ENCODE data around the gene MILR1.
"Not testable (repeated sequence)": the region's sequence is repeated elsewhere in the genome, so short reads cannot be mapped to it uniquely, and the experiment has no call there.

Gene MILR1

GRCh38 chr17:64428406-64428805 is 20.5 kb upstream of the MILR1 start:
- DNase-seq, result no peak

DNA sequence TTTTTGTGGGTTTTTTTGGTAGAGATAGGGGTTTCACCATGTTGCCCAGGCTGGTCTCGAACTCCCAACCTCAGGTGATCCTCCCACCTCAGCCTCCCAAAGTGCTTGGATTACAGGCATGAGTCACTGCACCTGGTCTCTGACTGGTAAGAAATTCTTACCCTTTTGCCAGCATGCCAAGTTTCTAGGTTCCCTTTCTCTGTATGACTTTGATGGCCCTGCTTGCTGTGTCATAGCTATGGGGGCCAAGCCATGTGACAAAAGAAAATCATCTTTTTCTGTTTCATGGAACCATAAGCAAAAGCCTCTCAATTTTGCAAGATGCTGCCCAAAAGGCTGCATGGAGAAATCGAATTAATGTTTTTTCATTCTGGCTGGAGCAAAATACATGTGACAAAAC is 18.9 kb upstream of the MILR1 start:
- DNase-seq, result not testable (repeated sequence)

GRCh38 chr17:64431534-64431933 is 17.4 kb upstream of the MILR1 start:
- no peak for DNase-seq

GRCh38 chr17:64437944-64438525 is 10.9 kb upstream of the MILR1 start:
- peak in 1 of 5 experiments; percentile 17 for DNase-seq

DNA sequence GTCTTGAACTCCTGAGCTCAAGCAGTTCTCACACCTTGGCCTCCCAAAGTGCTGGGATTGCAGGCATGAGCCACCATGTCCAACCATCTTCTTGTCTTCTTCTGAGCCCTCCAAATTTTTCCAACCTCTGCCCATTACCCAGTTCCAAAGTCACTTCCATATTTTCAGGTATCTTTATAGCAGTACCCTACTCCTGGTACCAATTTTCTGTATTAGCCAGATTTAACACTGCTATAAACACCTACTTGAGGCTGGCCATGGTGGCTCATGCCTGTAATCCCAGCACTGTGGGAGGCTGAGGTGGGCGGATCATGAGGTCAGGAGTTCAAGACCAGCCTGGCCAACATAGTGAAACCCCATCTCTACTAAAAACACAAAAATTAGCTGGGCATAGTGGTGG is 9.4 kb upstream of the MILR1 start:
- not testable (repeated sequence) for DNase-seq

GRCh38 chr17:64439956-64440355 is 9.0 kb upstream of the MILR1 start:
- DNase-seq, result no peak

DNA sequence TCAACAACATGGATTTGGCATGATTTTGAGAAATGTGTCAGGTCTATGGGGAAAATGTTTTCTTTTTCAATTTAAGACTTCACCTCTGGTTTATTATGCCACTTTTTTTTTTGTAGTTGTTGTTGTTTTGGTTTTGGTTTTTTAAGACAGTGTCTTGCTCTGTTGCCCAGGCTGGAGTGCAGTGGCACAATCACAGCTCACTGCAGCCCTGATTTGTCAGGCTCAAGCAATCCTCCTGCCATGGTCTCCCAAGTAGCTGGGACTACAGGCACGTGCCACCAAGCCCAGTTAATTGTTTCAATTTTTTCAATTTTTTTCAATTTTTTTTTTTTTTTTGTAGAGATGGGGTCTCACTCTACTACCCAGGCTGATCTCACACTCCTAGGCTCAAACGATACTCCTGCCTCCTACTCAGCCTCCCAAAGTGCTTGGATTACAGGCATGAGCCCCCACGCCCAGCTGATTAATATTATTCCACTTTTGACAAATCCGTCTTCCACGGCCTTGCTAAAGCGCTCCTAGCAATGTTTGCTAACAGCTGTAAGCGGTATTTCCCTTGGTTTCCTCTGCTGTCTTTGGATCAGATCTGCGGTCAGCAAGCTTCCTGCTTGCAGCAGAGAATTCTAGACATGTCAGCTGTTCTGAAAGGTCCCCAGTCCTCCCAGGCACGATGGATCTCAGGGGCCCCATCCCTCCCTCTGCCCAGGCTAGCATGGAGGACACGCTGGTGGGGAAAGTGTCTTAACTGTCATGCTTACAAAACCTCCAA is 7.0 kb upstream of the MILR1 start:
- DNase-seq, result peak in 3 of 5 experiments; percentile 7 to 79 (median 13)

GRCh38 chr17:64442541-64442971 is 6.4 kb upstream of the MILR1 start:
- peak in 1 of 5 experiments; percentile 58 for DNase-seq

GRCh38 chr17:64443086-64443760 is 5.7 kb upstream of the MILR1 start:
- no peak for DNase-seq

DNA sequence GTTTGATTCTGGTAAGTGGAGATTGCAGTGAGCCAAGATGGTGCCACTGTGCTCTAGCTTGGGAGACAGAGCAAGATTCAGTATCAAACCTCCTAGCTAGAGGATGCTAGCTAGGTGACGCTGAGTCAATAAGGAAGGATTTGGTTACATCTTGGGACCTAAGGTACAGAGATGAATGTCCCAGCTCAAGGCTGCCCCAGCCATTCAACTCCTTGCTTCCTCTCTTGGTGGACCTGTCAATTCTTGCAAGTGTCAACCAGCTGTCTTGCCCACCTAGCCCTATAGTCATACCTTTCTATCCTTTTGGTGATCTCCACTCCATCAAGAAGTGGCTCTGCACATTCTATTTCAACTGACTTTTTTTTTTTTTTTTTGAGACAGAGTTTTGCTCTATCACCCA is 1.4 kb upstream of the MILR1 start:
- DNase-seq, result peak in 1 of 5 experiments; percentile 67

- DNase-seq, result no peak
These were observed 630 bp downstream of the MILR1 start for GRCh38 chr17:64449545-64449944.

DNA sequence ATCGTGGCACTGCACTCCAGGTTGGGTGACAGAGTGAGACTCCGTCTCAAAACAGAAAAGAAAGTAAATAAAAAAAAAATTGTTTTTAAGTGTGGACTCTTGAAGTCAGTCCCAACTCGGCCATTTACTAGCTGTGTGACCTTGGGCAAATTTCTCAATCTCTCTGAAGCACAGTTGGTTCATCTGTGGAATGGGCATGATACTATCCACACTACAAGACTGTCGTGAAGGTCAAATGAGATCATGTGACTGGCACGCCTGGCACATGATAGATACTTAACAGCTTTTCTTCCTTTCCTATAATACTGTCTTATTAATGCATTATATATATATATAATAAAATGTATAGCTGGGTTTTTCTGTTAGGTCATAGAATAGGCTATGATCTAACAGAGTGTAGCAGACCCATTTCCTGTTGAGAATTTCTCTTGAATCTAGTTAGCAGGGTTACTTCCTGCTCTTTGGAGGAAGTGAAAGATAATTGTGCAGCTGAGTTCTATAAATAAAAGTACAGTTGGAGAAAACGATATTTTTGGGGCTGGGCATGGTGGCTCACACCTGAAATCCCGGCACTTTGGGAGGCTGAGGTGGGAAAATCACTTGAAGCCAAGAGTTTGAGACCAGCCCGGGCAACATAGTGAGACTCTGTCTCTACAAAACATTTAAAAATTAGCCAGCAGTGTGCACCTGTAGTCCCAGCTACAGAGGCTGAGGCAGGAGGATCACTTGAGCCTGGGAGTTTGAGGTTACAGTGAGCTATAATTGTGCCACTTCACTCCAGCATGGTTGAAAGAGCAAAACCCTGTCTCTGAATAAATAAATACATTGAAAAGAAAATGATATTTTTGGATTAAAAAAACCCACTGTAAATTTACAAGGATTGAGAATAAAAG is 7.3 kb downstream of the MILR1 start:
- peak in 1 of 5 experiments; percentile 79 for DNase-seq

DNA sequence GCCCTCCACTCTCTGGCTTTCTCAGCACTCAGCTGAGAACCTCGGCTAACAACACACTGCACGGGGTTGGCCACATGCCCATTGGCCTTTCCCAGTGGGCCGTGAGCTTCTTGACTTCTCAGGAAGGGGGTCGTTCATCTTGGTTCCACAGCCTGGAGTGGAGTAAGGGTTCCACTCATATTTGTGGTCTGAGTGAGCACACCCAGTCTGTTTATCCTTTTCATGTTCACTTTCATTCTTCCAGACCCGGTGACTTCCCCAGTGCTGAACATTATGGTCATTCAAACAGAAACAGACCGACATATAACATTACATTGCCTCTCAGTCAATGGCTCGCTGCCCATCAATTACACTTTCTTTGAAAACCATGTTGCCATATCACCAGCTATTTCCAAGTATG is 8.2 kb downstream of the MILR1 start:
- DNase-seq, result no peak

DNA sequence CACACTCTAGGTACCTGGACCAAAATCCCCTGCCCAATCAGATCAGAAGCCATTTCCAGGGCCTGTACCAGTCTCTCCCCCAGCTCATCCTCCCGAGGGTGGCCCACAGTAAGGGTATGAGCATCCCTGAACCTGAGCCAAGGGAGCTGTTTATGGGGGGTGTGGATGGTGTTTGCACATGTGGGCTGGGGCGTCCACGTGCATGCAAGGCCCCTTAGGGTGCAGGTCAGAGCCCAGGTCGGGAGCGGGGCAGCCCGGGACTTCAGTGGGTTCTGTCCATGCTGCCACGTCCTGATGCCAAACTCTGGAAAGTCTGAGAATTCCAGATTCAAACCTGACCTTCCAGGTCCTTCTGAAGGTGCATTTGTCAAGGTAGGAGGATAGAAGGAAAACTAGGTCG is 9.8 kb downstream of the MILR1 start:
- no peak for DNase-seq

DNA sequence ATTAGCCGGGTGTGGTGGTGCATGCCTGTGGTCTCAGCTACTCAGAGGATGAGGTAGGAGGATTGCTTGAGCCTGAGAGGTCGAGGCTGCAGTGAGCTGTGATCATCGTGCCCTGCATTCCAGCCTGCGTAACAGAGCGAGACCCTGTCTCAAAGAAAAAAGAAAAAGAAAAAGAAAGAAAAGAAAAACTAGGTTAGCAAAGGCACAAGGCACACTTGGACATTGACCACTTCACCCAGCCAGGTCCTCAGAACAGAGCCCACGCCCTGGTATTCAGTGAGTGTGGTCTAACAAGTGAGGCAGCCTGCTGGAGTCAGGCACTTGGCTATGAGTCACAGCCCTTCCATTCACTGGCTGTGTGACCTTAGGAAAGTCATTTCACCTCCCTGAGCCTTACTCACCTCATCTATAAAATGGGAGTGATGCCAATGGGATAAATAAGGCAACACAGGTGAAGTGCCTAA is 10.4 kb downstream of the MILR1 start:
- no peak for DNase-seq

DNA sequence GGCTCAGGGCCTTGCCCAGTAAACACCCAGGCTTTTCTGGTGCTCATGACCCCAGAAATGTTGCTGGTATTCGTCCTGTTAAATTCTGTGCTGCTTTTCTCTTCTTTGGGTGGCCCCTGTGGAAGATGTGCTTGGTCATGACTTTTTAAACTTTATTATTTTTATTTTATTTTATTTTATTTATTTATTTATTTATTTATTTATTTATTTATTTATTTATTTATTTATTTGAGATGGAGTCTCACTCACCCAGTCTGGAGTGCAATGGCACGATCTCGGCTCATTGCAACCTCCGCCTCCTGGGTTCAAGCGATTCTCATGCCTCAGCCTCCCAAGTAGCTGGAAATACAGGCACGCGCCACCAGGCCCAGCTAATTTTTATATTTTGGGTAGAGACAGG is 10.9 kb downstream of the MILR1 start:
- not testable (repeated sequence) for DNase-seq

- no peak for DNase-seq
These were observed 12.0 kb downstream of the MILR1 start for GRCh38 chr17:64460955-64461354.

DNA sequence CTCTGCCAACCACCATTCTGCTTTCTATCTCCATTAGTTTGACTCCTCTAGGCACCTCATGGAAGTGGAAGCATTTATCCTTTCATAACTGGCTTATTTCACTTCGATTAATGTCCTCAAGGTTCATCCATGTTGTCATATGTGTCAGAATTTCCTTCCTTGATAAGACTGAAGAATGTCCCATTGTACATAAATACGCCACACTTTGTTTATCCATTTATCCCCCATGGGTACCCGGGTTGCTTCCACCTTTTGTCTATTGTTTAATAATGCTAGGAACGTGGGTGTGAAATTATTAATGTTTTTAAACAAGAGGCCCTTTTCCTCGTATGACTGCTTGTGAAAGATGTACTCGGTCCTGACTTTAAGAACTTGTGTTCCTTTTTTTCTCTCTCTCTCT is 12.9 kb downstream of the MILR1 start:
- no peak for DNase-seq

DNA sequence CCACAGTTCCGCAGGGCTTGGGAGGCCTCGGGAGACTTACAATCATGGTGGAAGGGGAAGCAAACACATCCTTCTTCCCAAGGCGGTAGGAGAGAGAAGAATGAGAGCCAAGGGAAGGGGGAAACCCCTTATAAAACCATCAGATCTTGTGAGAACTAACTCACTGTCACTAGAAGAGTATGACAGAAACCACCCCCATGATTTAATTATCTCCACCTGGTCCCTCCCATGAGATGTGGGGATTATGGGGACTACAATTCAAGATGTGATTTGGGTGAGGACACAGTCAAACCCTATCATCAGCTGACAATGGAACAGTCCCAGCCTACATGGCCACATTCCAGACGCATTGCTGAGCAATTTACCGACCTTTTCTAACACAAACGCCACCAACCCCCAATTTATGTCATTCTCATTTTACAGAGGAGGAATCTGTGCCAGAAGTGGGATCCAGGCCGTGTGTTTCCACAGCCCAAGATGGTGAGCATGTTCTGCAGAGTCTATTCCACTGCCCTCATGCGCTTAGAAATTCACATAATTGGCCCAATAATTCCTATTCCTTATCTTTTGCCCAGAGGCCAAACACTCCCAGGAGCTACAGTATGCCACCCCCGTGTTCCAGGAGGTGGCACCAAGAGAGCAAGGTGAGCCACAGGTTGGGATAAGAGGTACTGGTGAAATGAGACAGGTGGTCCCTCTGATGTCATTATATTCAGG is 17.3 kb downstream of the MILR1 start:
- no peak for DNase-seq

DNA sequence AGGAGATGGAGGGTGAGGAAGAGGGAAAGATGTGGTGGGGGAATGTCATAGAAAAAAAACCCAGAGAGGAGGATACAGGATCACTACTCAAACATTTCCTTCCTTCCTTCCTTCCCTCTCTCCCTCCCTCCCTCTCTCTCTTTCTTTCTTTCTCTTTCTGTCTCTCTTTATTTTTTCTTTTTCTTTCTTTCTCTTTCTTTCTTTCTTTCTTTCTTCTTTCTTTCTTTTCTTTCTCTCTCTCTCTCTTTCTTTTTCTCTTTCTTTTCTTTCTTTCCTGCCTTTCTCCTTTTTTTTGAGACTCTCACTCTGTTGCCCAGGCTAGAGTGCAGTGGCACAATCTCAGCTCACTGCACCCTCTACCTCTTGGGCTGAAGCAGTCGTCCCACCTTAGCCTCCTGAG is 17.9 kb downstream of the MILR1 start:
- DNase-seq, result not testable (repeated sequence)

DNA sequence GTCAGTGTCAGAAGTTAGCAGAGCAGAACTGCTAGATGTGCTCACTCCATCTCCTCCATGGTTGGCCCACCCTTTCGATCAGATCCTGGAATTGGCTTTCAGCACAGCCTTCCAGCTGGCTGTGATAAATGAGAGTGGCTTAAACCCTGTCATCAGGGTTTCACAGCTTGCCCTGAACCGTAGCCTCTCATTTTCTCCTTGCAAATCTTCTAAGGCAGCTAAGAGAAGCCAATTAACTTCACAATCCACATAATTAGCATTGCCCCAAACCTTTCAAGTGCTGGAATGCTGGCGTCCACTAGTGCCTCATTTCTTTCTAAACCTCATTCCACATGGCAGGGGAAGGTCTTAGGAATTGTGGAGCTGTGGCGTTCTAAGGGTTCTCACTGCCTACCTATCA is 21.7 kb downstream of the MILR1 start:
- DNase-seq, result no peak

DNA sequence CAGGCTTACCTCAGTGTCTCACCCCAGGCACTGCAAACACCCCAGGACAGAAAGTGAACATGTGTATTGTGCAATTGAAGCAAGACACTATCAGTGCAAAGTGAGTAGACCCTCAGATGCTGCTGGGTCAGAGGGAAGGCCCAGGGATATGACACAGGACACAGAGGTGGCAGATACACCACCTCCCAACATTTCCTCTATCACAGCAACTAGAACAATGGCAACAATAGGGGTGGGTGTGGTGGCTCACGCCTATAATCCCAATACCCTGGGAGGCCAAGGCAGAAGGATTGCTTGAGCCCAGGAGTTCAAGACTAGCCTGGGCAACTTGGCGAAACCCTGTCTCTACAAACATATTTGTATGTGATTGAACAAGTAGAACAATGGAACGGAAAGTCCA is 22.5 kb downstream of the MILR1 start:
- DNase-seq, result no peak

Data from T-helper 2 cell (primary cell).